ENCODE results near the gene TBC1D20.

The TBC1D20 gene

GRCh38 chr20:431012-431904, 31.1 kb downstream of the TBC1D20 start:
- Histone ChIP-seq H3K9ac (ENCODE audit: low read length in 5 of 5) (peak overlapping the region in 1 of 5 donors; percentile 20), H3K27me3 (ENCODE audit: control insufficient read depth in 5 of 5, insufficient read depth in 4 of 5, low read length in 5 of 5) (no peaks in the 10 kb centered on the region), H3K4me1 (ENCODE audit: control insufficient read depth in 5 of 5, insufficient read depth in 5 of 5, low read length in 5 of 5) (peaks cover 0 to 10% (median 9%) of the 10 kb centered on the region in 5 donors), H3K9me3 (ENCODE audit: control insufficient read depth in 5 of 5, low read length in 5 of 5) (no peaks in the 10 kb centered on the region), H3K27ac (ENCODE audit: low read depth, low read length) (no peak overlapping the region), H3K36me3 (ENCODE audit: control insufficient read depth in 5 of 5, insufficient read depth in 5 of 5, low read length in 5 of 5) (peaks cover 0 to 77% (median 73%) of the 10 kb centered on the region in 5 donors), H3K4me3 (ENCODE audit: low read depth in 1 of 5, low read length in 5 of 5) (no peak overlapping the region)

GRCh38 chr20:430091-430999, 32.0 kb downstream of the TBC1D20 start:
- Histone ChIP-seq H3K4me1 (ENCODE audit: control insufficient read depth in 5 of 5, insufficient read depth in 5 of 5, low read length in 5 of 5) (peaks cover 0 to 10% (median 9%) of the 10 kb centered on the region in 5 donors), H3K9ac (ENCODE audit: low read length in 5 of 5) (peak overlapping the region in 1 of 5 donors; percentile 20), H3K4me3 (ENCODE audit: low read depth in 1 of 5, low read length in 5 of 5) (no peak overlapping the region), H3K9me3 (ENCODE audit: control insufficient read depth in 5 of 5, low read length in 5 of 5) (no peaks in the 10 kb centered on the region), H3K36me3 (ENCODE audit: control insufficient read depth in 5 of 5, insufficient read depth in 5 of 5, low read length in 5 of 5) (peaks cover 0 to 73% (median 66%) of the 10 kb centered on the region in 5 donors), H3K27ac (ENCODE audit: low read depth, low read length) (no peak overlapping the region), H3K27me3 (ENCODE audit: control insufficient read depth in 5 of 5, insufficient read depth in 4 of 5, low read length in 5 of 5) (no peaks in the 10 kb centered on the region)

DNA sequence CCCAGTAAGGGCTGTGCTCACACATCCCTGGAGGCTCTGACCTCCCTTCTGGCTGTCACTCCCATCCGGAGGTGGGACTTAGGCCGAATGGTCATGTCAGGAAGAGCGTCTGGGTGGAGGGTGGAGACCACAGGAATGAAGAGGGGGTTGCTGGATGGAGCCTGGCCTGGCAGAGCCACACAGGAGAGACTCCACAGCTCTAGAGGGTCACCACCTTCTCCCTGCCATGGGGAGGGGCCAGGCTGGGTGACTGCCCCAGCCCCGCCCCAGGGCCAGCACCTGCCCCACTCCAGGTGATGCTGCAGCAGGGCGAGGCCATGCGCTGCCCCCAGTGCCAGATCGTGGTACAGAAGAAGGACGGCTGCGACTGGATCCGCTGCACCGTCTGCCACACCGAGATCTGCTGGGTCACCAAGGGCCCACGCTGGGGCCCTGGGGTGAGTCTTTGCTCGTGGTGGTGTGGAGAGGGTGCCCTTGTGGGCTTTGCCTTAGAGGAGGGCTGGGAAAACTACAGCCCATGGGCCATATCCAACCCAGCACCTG, 33.6 kb downstream of the TBC1D20 start:
- Histone ChIP-seq H3K9me3 (ENCODE audit: control insufficient read depth in 5 of 5, low read length in 5 of 5) (no peaks in the 10 kb centered on the region), H3K4me1 (ENCODE audit: control insufficient read depth in 5 of 5, insufficient read depth in 5 of 5, low read length in 5 of 5) (peaks cover 0 to 10% (median 9%) of the 10 kb centered on the region in 5 donors), H3K36me3 (ENCODE audit: control insufficient read depth in 5 of 5, insufficient read depth in 5 of 5, low read length in 5 of 5) (peaks cover 0 to 75% (median 64%) of the 10 kb centered on the region in 5 donors), H3K27ac (ENCODE audit: low read depth, low read length) (no peak overlapping the region), H3K4me3 (ENCODE audit: low read depth in 1 of 5, low read length in 5 of 5) (no peak overlapping the region), H3K27me3 (ENCODE audit: control insufficient read depth in 5 of 5, insufficient read depth in 4 of 5, low read length in 5 of 5) (no peaks in the 10 kb centered on the region), H3K9ac (ENCODE audit: low read length in 5 of 5) (no peak overlapping the region)

- H3K9ac ChIP-seq (ENCODE audit: low read length in 5 of 5) = no peak overlapping the region
- no peak overlapping the region for H3K4me3 ChIP-seq (ENCODE audit: low read depth in 1 of 5, low read length in 5 of 5)
- H3K27ac ChIP-seq (ENCODE audit: low read depth, low read length) = no peak overlapping the region
- peaks cover 0 to 10% (median 9%) of the 10 kb centered on the region in 5 donors for H3K4me1 ChIP-seq (ENCODE audit: control insufficient read depth in 5 of 5, insufficient read depth in 5 of 5, low read length in 5 of 5)
- H3K9me3 ChIP-seq (ENCODE audit: control insufficient read depth in 5 of 5, low read length in 5 of 5) = no peaks in the 10 kb centered on the region
- no peaks in the 10 kb centered on the region for H3K27me3 ChIP-seq (ENCODE audit: control insufficient read depth in 5 of 5, insufficient read depth in 4 of 5, low read length in 5 of 5)
- peaks cover 0 to 81% (median 70%) of the 10 kb centered on the region in 5 donors for H3K36me3 ChIP-seq (ENCODE audit: control insufficient read depth in 5 of 5, insufficient read depth in 5 of 5, low read length in 5 of 5)
Observed at GRCh38 chr20:427849-428657, 34.3 kb downstream of the TBC1D20 start.

- peaks cover 0 to 79% (median 69%) of the 10 kb centered on the region in 5 donors for H3K36me3 ChIP-seq (ENCODE audit: control insufficient read depth in 5 of 5, insufficient read depth in 5 of 5, low read length in 5 of 5)
- no peaks in the 10 kb centered on the region for H3K9me3 ChIP-seq (ENCODE audit: control insufficient read depth in 5 of 5, low read length in 5 of 5)
- H3K4me3 ChIP-seq (ENCODE audit: low read depth in 1 of 5, low read length in 5 of 5) = no peak overlapping the region
- H3K9ac ChIP-seq (ENCODE audit: low read length in 5 of 5) = no peak overlapping the region
- no peak overlapping the region for H3K27ac ChIP-seq (ENCODE audit: low read depth, low read length)
- H3K27me3 ChIP-seq (ENCODE audit: control insufficient read depth in 5 of 5, insufficient read depth in 4 of 5, low read length in 5 of 5) = no peaks in the 10 kb centered on the region
- peaks cover 0 to 10% (median 9%) of the 10 kb centered on the region in 5 donors for H3K4me1 ChIP-seq (ENCODE audit: control insufficient read depth in 5 of 5, insufficient read depth in 5 of 5, low read length in 5 of 5)
Observed at GRCh38 chr20:427401-427800, 34.9 kb downstream of the TBC1D20 start.

GRCh38 chr20:426566-426965, 35.8 kb downstream of the TBC1D20 start:
- Histone ChIP-seq H3K4me1 (ENCODE audit: control insufficient read depth in 5 of 5, insufficient read depth in 5 of 5, low read length in 5 of 5) (peaks cover 0 to 10% (median 9%) of the 10 kb centered on the region in 5 donors), H3K4me3 (ENCODE audit: low read depth in 1 of 5, low read length in 5 of 5) (no peak overlapping the region), H3K36me3 (ENCODE audit: control insufficient read depth in 5 of 5, insufficient read depth in 5 of 5, low read length in 5 of 5) (peaks cover 0 to 79% (median 69%) of the 10 kb centered on the region in 5 donors), H3K9me3 (ENCODE audit: control insufficient read depth in 5 of 5, low read length in 5 of 5) (no peaks in the 10 kb centered on the region), H3K27me3 (ENCODE audit: control insufficient read depth in 5 of 5, insufficient read depth in 4 of 5, low read length in 5 of 5) (no peaks in the 10 kb centered on the region), H3K9ac (ENCODE audit: low read length in 5 of 5) (no peak overlapping the region), H3K27ac (ENCODE audit: low read depth, low read length) (no peak overlapping the region)

- Histone ChIP-seq H3K27ac (ENCODE audit: low read depth, low read length) (no peak overlapping the region), H3K9me3 (ENCODE audit: control insufficient read depth in 5 of 5, low read length in 5 of 5) (no peaks in the 10 kb centered on the region), H3K4me1 (ENCODE audit: control insufficient read depth in 5 of 5, insufficient read depth in 5 of 5, low read length in 5 of 5) (peaks cover 0 to 5% (median 4%) of the 10 kb centered on the region in 5 donors), H3K36me3 (ENCODE audit: control insufficient read depth in 5 of 5, insufficient read depth in 5 of 5, low read length in 5 of 5) (peaks cover 0 to 75% (median 61%) of the 10 kb centered on the region in 5 donors), H3K27me3 (ENCODE audit: control insufficient read depth in 5 of 5, insufficient read depth in 4 of 5, low read length in 5 of 5) (no peaks in the 10 kb centered on the region), H3K4me3 (ENCODE audit: low read depth in 1 of 5, low read length in 5 of 5) (no peak overlapping the region), H3K9ac (ENCODE audit: low read length in 5 of 5) (no peak overlapping the region)
Observed at GRCh38 chr20:421685-422250, 40.6 kb downstream of the TBC1D20 start.

GRCh38 chr20:420721-421574, 41.4 kb downstream of the TBC1D20 start:
- H3K27ac ChIP-seq (ENCODE audit: low read depth, low read length) = no peak overlapping the region
- peaks cover 0 to 70% (median 61%) of the 10 kb centered on the region in 5 donors for H3K36me3 ChIP-seq (ENCODE audit: control insufficient read depth in 5 of 5, insufficient read depth in 5 of 5, low read length in 5 of 5)
- peaks cover 0 to 8% (median 4%) of the 10 kb centered on the region in 5 donors for H3K4me1 ChIP-seq (ENCODE audit: control insufficient read depth in 5 of 5, insufficient read depth in 5 of 5, low read length in 5 of 5)
- H3K27me3 ChIP-seq (ENCODE audit: control insufficient read depth in 5 of 5, insufficient read depth in 4 of 5, low read length in 5 of 5) = no peaks in the 10 kb centered on the region
- H3K9me3 ChIP-seq (ENCODE audit: control insufficient read depth in 5 of 5, low read length in 5 of 5) = no peaks in the 10 kb centered on the region
- no peak overlapping the region for H3K9ac ChIP-seq (ENCODE audit: low read length in 5 of 5)
- H3K4me3 ChIP-seq (ENCODE audit: low read depth in 1 of 5, low read length in 5 of 5) = no peak overlapping the region

Measured in subcutaneous abdominal adipose tissue (tissue), 5 donors.